ENCODE data around the gene NCOR1. TPM values are rescaled to one million over a fixed set of nuclear protein-coding genes. Genes with fewer than 3 reads are reported as not detected.

NCOR1 gene
- polyA plus RNA-seq, 1 experiment: 109 TPM

- peaks cover 11% of the 10 kb centered on the region for H3K36me3 ChIP-seq (ENCODE audit: control insufficient read depth, insufficient read depth, low read length)
- no peak for DNase-seq (ENCODE audit: low read depth)
- ChIA-PET CTCF (interaction anchor here (0.6 to 1.4 kb wide), 4 partner anchors 13 to 411 kb away, joined by 3 to 6 read pairs (median 4); no protein-coding TSS in a partner anchor), POLR2A (no interaction called here)
- no peak overlapping the region for H3K4me3 ChIP-seq (ENCODE audit: low read depth, low read length)
- TF ChIP-seq, protein P1, sequence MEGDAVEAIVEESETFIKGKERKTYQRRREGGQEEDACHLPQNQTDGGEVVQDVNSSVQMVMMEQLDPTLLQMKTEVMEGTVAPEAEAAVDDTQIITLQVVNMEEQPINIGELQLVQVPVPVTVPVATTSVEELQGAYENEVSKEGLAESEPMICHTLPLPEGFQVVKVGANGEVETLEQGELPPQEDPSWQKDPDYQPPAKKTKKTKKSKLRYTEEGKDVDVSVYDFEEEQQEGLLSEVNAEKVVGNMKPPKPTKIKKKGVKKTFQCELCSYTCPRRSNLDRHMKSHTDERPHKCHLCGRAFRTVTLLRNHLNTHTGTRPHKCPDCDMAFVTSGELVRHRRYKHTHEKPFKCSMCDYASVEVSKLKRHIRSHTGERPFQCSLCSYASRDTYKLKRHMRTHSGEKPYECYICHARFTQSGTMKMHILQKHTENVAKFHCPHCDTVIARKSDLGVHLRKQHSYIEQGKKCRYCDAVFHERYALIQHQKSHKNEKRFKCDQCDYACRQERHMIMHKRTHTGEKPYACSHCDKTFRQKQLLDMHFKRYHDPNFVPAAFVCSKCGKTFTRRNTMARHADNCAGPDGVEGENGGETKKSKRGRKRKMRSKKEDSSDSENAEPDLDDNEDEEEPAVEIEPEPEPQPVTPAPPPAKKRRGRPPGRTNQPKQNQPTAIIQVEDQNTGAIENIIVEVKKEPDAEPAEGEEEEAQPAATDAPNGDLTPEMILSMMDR (IDR thresholded peaks at IDR 0.05; ENCODE audit: insufficient read depth, low read depth, low read length): no peak
- H3K27me3 ChIP-seq (ENCODE audit: control insufficient read depth, insufficient read depth, low read length): no peaks in the 10 kb centered on the region
Measured at GRCh38 chr17:16026895-16027294, 188.4 kb downstream of the NCOR1 start.

GRCh38 chr17:16025202-16025601 is 190.1 kb downstream of the NCOR1 start:
- H3K4me3 ChIP-seq (ENCODE audit: low read depth, low read length): no peak overlapping the region
- CTCF ChIA-PET: no interaction called here
- POLR2A ChIA-PET: no interaction called here
- H3K36me3 ChIP-seq (ENCODE audit: control insufficient read depth, insufficient read depth, low read length): peaks cover 14% of the 10 kb centered on the region
- TF ChIP-seq, protein P1 (IDR thresholded peaks at IDR 0.05; ENCODE audit: insufficient read depth, low read depth, low read length): no peak
- DNase-seq (ENCODE audit: low read depth): no peak
- H3K27me3 ChIP-seq (ENCODE audit: control insufficient read depth, insufficient read depth, low read length): no peaks in the 10 kb centered on the region

GRCh38 chr17:16023881-16024280 is 191.5 kb downstream of the NCOR1 start:
- TF ChIP-seq, protein P1 (IDR thresholded peaks at IDR 0.05; ENCODE audit: insufficient read depth, low read depth, low read length): no peak
- no peaks in the 10 kb centered on the region for H3K27me3 ChIP-seq (ENCODE audit: control insufficient read depth, insufficient read depth, low read length)
- peaks cover 14% of the 10 kb centered on the region for H3K36me3 ChIP-seq (ENCODE audit: control insufficient read depth, insufficient read depth, low read length)
- H3K4me3 ChIP-seq (ENCODE audit: low read depth, low read length): no peak overlapping the region
- no peak for DNase-seq (ENCODE audit: low read depth)
- ChIA-PET CTCF (interaction anchor here (0.6 kb wide), 1 partner anchor 137 kb away, joined by 3 read pairs; no protein-coding TSS in a partner anchor), POLR2A (no interaction called here)

- CTCF ChIA-PET: no interaction called here
- no peaks in the 10 kb centered on the region for H3K27me3 ChIP-seq (ENCODE audit: control insufficient read depth, insufficient read depth, low read length)
- TF ChIP-seq, protein P1 (IDR thresholded peaks at IDR 0.05; ENCODE audit: insufficient read depth, low read depth, low read length): no peak
- no peak for DNase-seq (ENCODE audit: low read depth)
- H3K4me3 ChIP-seq (ENCODE audit: low read depth, low read length): no peak overlapping the region
- POLR2A ChIA-PET: no interaction called here
- H3K36me3 ChIP-seq (ENCODE audit: control insufficient read depth, insufficient read depth, low read length): peaks cover 4% of the 10 kb centered on the region; the same call in 1 of the 2 replicates
Measured at GRCh38 chr17:16019347-16019746, 196.0 kb downstream of the NCOR1 start.

DNA sequence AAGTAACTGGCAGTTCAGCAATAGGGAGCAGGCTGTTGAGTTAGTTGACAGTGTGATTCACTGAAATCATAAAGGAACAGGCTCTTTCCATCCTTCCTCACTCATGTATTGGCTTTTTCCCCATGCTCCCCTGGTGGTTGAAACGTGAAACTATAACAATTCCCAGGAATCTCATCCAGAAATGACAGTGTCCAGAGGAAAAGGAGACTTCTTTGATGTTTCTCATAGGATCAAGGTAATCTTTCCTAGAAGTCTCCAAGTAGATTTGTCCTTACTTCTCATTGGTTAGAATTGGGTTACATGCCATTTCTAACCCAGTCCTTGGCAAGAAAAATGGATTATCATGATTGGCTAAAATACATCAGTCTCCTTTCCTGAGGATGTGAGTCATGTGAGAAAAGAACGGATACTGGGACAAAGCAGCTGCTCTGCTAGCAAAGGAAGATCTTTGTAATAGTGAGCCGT is 201.4 kb downstream of the NCOR1 start:
- Histone ChIP-seq H3K36me3 (ENCODE audit: control insufficient read depth, insufficient read depth, low read length) (peaks cover 1% of the 10 kb centered on the region), H3K4me3 (ENCODE audit: low read depth, low read length) (no peak overlapping the region), H3K27me3 (ENCODE audit: control insufficient read depth, insufficient read depth, low read length) (no peaks in the 10 kb centered on the region)
- peak; percentile 22 for DNase-seq (ENCODE audit: low read depth)
- ChIA-PET POLR2A (no interaction called here), CTCF (interaction anchor here (0.7 to 1.7 kb wide), 4 partner anchors 11 to 269 kb away, joined by 4 to 6 read pairs (median 4); no protein-coding TSS in a partner anchor)
- TF ChIP-seq, protein P1 (IDR thresholded peaks at IDR 0.05; ENCODE audit: insufficient read depth, low read depth, low read length): peak; percentile 74

Data from BJ (cell line).